ENCODE measurements around the gene SLC6A17.
A peak's percentile ranks its signal among the peaks of the same experiment; 100 is the strongest.

Gene SLC6A17

DNA sequence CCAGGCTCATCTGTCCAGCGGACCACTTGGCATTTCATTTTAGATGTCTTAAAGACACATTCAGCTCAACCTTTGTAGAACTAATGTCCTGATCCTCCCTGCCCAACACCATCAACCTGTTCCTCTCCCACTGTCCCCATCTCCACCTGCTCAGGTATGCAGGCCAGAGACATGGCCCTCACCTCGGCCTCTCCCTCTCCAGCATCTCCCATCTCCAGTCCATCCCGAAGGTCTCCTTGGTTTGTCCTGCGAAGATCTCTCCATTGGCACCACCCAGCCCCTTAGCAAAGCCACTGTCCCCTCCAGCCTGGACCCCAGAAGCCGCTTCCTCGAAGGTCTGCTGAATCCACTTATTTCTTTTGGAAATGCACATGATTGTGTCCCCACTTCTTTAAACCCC, 38.9 kb downstream of the SLC6A17 start:
- H3K4me1 ChIP-seq (ENCODE audit: control insufficient read depth, insufficient read depth, low read length) = peaks cover 30% of the 10 kb centered on the region
- no peaks in the 10 kb centered on the region for H3K27me3 ChIP-seq (ENCODE audit: control insufficient read depth in 1 of 2, insufficient read depth in 2 of 2, low read length in 2 of 2)
- no peak overlapping the region for H3K9ac ChIP-seq (ENCODE audit: low read length in 2 of 2)
- peak overlapping the region; percentile 6 for H3K27ac ChIP-seq (ENCODE audit: low read length)
- H3K9me3 ChIP-seq (ENCODE audit: control insufficient read depth in 2 of 2, low read length in 2 of 2) = no peaks in the 10 kb centered on the region
- H3K36me3 ChIP-seq (ENCODE audit: control insufficient read depth in 2 of 2, insufficient read depth in 2 of 2, low read length in 2 of 2) = no peaks in the 10 kb centered on the region
- H3K4me3 ChIP-seq (ENCODE audit: low read length in 2 of 2) = no peak overlapping the region

DNA sequence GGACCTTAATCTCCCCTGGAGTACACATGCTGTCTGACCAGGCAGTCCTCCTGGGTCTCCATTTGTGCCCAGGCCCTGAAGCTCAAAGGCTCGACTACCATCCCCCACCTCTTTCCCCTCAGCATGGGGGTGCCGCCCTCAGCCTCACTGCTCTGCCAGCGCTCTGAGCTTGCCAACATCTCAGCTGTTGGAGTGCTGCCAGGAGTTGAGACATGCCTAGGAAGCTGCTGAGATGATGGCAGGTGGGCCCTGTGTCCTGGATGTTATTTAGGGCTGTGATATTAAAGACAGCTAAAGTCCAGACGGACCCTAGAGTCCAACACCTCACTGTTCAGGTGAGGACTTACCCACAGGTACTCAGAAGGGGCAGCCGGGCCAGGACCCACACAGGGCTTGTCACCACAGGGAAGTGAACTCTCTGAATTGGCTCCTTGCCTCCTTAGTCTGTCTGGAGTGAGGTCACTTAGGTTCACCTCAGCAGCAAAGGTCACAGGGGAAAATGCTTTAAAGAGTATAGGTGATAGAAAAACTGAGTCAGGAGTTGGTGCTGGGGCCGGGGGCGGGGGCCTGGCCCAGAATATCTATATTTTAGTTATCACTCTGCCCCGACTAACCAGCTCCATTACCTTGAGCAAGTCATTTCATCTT, 40.1 kb downstream of the SLC6A17 start:
- H3K9me3 ChIP-seq (ENCODE audit: control insufficient read depth in 2 of 2, low read length in 2 of 2) = no peaks in the 10 kb centered on the region
- H3K4me1 ChIP-seq (ENCODE audit: control insufficient read depth, insufficient read depth, low read length) = peaks cover 30% of the 10 kb centered on the region
- no peak overlapping the region for H3K27ac ChIP-seq (ENCODE audit: low read length)
- H3K9ac ChIP-seq (ENCODE audit: low read length in 2 of 2) = no peak overlapping the region
- no peak overlapping the region for H3K4me3 ChIP-seq (ENCODE audit: low read length in 2 of 2)
- no peaks in the 10 kb centered on the region for H3K27me3 ChIP-seq (ENCODE audit: control insufficient read depth in 1 of 2, insufficient read depth in 2 of 2, low read length in 2 of 2)
- H3K36me3 ChIP-seq (ENCODE audit: control insufficient read depth in 2 of 2, insufficient read depth in 2 of 2, low read length in 2 of 2) = no peaks in the 10 kb centered on the region

DNA sequence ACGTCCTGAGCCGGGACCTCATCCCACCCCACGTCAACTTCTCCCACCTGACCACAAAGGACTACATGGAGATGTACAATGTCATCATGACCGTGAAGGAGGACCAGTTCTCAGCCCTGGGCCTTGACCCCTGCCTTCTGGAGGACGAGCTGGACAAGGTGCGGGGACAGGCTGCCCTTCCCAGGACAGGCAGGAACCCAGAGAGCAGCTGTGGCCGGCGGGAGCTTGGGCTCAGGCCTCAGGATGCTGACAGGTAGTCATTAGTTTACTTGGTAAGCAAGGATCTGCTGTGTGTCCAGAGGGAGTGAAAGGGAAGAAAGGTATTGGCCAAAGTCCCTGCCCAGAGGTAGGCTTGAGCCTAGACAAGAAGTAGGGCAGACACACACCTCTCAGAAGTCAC, 42.2 kb downstream of the SLC6A17 start:
- Histone ChIP-seq H3K9me3 (ENCODE audit: control insufficient read depth in 2 of 2, low read length in 2 of 2) (no peaks in the 10 kb centered on the region), H3K27me3 (ENCODE audit: control insufficient read depth in 1 of 2, insufficient read depth in 2 of 2, low read length in 2 of 2) (no peaks in the 10 kb centered on the region), H3K9ac (ENCODE audit: low read length in 2 of 2) (no peak overlapping the region), H3K4me3 (ENCODE audit: low read length in 2 of 2) (no peak overlapping the region), H3K36me3 (ENCODE audit: control insufficient read depth in 2 of 2, insufficient read depth in 2 of 2, low read length in 2 of 2) (no peaks in the 10 kb centered on the region), H3K27ac (ENCODE audit: low read length) (no peak overlapping the region), H3K4me1 (ENCODE audit: control insufficient read depth, insufficient read depth, low read length) (peaks cover 23% of the 10 kb centered on the region)

DNA sequence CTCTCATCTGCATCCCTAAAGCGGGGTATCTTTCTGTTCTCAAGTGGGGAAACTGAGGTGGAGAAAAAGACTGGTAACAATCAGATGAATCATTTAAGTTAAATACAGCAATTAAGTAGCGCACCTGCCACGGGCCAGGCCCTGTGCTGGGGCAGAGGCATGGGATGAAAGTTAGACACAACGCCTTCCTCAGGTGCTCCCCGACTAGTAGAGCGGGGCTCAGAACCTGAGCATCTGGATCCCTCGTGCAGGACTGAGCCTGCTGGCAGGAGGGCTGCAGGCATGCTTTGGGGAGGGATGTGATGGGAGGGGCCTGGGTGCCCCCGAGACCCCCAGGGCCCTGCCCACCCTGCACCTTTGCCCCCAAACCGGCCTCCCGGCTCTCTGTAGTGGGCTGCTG, 44.9 kb downstream of the SLC6A17 start:
- Histone ChIP-seq H3K36me3 (ENCODE audit: control insufficient read depth in 2 of 2, insufficient read depth in 2 of 2, low read length in 2 of 2) (no peaks in the 10 kb centered on the region), H3K4me1 (ENCODE audit: control insufficient read depth, insufficient read depth, low read length) (peaks cover 4% of the 10 kb centered on the region), H3K27me3 (ENCODE audit: control insufficient read depth in 1 of 2, insufficient read depth in 2 of 2, low read length in 2 of 2) (no peaks in the 10 kb centered on the region), H3K9me3 (ENCODE audit: control insufficient read depth in 2 of 2, low read length in 2 of 2) (no peaks in the 10 kb centered on the region), H3K27ac (ENCODE audit: low read length) (no peak overlapping the region), H3K9ac (ENCODE audit: low read length in 2 of 2) (no peak overlapping the region), H3K4me3 (ENCODE audit: low read length in 2 of 2) (no peak overlapping the region)

DNA sequence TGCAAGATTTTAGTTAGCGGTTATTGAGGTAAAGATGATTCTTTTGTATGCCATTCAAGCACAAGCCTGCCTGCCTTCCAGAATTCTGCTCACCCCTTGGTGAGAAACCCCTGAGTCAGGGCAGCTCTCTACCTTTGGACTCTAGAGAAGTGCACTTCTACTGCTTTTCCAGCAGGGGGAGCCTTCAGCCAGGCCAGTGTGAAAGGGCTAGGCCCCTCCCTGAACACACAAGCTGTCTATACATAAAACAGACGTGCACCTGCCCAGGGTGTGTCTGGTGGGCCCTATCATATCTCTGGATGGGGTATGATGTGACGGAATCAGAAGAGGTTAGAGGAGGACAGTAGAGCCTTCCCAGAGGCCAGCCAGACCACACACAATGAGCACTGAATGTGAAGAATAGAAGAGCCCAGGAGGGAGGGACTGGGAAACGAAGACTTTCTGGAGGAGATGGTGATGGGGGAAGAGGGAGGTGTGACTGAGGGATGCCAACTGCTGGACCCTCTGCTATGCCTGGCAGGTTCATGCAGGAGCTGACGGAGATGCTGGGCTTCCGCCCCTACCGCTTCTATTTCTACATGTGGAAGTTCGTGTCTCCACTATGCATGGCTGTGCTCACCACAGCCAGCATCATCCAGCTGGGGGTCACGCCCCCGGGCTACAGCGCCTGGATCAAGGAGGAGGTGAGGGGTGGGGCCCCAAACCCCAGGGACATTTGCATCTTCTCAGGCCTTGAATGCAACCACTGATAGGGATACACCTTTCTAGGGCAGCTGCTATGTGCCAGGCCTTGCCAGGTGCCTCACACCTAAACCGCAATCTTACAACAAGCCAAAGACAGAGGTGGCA, 46.8 kb downstream of the SLC6A17 start:
- no peaks in the 10 kb centered on the region for H3K36me3 ChIP-seq (ENCODE audit: control insufficient read depth in 2 of 2, insufficient read depth in 2 of 2, low read length in 2 of 2)
- H3K9ac ChIP-seq (ENCODE audit: low read length in 2 of 2) = no peak overlapping the region
- H3K4me1 ChIP-seq (ENCODE audit: control insufficient read depth, insufficient read depth, low read length) = no peaks in the 10 kb centered on the region
- H3K4me3 ChIP-seq (ENCODE audit: low read length in 2 of 2) = no peak overlapping the region
- no peaks in the 10 kb centered on the region for H3K9me3 ChIP-seq (ENCODE audit: control insufficient read depth in 2 of 2, low read length in 2 of 2)
- H3K27ac ChIP-seq (ENCODE audit: low read length) = no peak overlapping the region
- H3K27me3 ChIP-seq (ENCODE audit: control insufficient read depth in 1 of 2, insufficient read depth in 2 of 2, low read length in 2 of 2) = no peaks in the 10 kb centered on the region

DNA sequence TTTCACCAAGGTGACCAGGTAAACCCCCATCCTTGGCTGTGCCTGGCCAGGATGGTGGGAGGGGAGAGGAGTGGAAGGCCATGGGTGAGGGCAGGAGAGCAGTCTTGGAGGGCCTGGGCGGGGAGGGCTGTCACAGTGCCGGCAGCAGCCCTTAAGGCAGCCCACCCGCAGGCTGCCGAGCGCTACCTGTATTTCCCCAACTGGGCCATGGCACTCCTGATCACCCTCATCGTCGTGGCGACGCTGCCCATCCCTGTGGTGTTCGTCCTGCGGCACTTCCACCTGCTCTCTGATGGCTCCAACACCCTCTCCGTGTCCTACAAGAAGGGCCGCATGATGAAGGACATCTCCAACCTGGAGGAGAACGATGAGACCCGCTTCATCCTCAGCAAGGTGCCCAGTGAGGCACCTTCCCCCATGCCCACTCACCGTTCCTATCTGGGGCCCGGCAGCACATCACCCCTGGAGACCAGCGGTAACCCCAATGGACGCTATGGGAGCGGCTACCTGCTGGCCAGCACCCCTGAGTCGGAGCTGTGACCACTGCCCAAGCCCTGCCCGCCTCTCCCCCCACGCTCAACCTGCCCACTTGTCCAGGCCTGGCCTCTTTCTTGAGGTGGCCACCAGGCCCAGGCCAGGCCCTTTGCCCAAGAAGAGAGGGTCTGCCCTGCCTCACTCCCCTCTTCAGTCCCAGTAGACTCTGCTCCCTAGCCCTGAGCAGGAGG, 47.8 kb downstream of the SLC6A17 start:
- Histone ChIP-seq H3K9ac (ENCODE audit: low read length in 2 of 2) (no peak overlapping the region), H3K4me1 (ENCODE audit: control insufficient read depth, insufficient read depth, low read length) (no peaks in the 10 kb centered on the region), H3K27ac (ENCODE audit: low read length) (no peak overlapping the region), H3K4me3 (ENCODE audit: low read length in 2 of 2) (no peak overlapping the region), H3K36me3 (ENCODE audit: control insufficient read depth in 2 of 2, insufficient read depth in 2 of 2, low read length in 2 of 2) (no peaks in the 10 kb centered on the region), H3K9me3 (ENCODE audit: control insufficient read depth in 2 of 2, low read length in 2 of 2) (no peaks in the 10 kb centered on the region), H3K27me3 (ENCODE audit: control insufficient read depth in 1 of 2, insufficient read depth in 2 of 2, low read length in 2 of 2) (no peaks in the 10 kb centered on the region)

DNA sequence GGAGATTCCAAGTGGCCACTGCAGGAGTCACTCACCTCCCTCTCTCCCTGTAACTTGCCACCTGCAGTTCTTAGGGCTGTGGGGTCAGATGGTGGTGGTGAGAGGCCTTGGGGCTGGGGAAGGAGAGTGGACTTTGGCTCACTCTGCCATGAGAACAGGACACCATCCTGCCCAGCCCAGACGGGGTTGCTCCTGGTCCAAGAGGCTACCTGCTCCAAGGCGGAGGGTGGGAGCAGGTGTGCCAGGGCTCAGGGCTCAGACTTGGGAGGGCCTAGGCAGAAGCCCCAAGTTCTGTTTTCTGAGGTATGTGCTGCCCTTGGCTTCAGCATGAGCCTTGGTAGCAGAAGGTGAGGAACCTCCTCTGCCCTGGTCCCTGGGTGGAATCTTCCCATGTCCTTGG, 48.5 kb downstream of the SLC6A17 start:
- H3K27ac ChIP-seq (ENCODE audit: low read length) = no peak overlapping the region

DNA sequence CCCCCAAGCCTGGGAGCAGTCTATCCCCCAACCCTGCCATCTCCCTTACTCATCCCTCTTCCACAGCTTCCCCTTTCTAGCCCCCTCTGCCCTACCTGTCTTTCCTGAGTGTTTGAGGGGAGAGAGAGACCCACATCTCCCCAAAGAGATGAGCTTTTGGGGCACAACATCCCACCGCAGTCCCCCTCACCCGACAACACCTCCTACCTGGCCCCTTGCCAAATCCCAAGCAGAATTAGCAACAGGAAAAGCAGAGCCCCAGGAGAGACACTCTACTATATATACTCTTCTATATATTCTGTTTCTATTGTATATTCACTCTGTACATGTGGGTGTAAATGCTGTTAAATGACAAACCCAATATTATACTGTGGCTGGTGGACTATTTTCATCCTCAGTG, 49.9 kb downstream of the SLC6A17 start:
- Histone ChIP-seq H3K9ac (ENCODE audit: low read length in 2 of 2) (no peak overlapping the region), H3K36me3 (ENCODE audit: control insufficient read depth in 2 of 2, insufficient read depth in 2 of 2, low read length in 2 of 2) (no peaks in the 10 kb centered on the region), H3K9me3 (ENCODE audit: control insufficient read depth in 2 of 2, low read length in 2 of 2) (no peaks in the 10 kb centered on the region), H3K4me1 (ENCODE audit: control insufficient read depth, insufficient read depth, low read length) (no peaks in the 10 kb centered on the region), H3K27ac (ENCODE audit: low read length) (no peak overlapping the region), H3K27me3 (ENCODE audit: control insufficient read depth in 1 of 2, insufficient read depth in 2 of 2, low read length in 2 of 2) (no peaks in the 10 kb centered on the region), H3K4me3 (ENCODE audit: low read length in 2 of 2) (no peak overlapping the region)

More for the DNA sequence above, 48.5 kb downstream of the SLC6A17 start:
- Histone ChIP-seq H3K36me3 (ENCODE audit: control insufficient read depth in 2 of 2, insufficient read depth in 2 of 2, low read length in 2 of 2) (no peaks in the 10 kb centered on the region), H3K9ac (ENCODE audit: low read length in 2 of 2) (no peak overlapping the region), H3K4me3 (ENCODE audit: low read length in 2 of 2) (no peak overlapping the region), H3K4me1 (ENCODE audit: control insufficient read depth, insufficient read depth, low read length) (no peaks in the 10 kb centered on the region), H3K27me3 (ENCODE audit: control insufficient read depth in 1 of 2, insufficient read depth in 2 of 2, low read length in 2 of 2) (no peaks in the 10 kb centered on the region), H3K9me3 (ENCODE audit: control insufficient read depth in 2 of 2, low read length in 2 of 2) (no peaks in the 10 kb centered on the region)

DNA sequence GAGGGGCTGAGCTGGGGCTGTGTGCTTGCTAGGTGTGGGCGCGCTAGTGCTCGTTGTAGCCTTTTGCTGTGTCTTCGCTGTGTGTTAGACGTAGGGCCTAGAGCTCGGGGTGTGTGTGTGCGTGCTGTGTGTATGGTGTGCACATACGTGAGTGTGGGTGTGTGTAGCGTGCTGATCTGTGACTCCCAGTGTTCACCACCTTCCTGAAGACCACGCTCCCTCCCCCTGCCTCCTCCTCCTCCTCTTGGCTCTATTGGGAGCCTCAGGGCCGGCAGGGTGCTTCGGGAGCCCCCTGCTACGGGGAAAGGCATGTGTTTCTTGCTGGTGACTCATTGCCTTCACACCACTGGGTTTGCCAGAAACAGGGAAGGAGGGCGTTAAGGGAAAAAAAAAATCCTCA, 50.4 kb downstream of the SLC6A17 start:
- H3K4me1 ChIP-seq (ENCODE audit: control insufficient read depth, insufficient read depth, low read length) = no peaks in the 10 kb centered on the region
- H3K9me3 ChIP-seq (ENCODE audit: control insufficient read depth in 2 of 2, low read length in 2 of 2) = no peaks in the 10 kb centered on the region
- H3K4me3 ChIP-seq (ENCODE audit: low read length in 2 of 2) = no peak overlapping the region
- H3K9ac ChIP-seq (ENCODE audit: low read length in 2 of 2) = no peak overlapping the region
- no peaks in the 10 kb centered on the region for H3K36me3 ChIP-seq (ENCODE audit: control insufficient read depth in 2 of 2, insufficient read depth in 2 of 2, low read length in 2 of 2)
- H3K27ac ChIP-seq (ENCODE audit: low read length) = no peak overlapping the region
- no peaks in the 10 kb centered on the region for H3K27me3 ChIP-seq (ENCODE audit: control insufficient read depth in 1 of 2, insufficient read depth in 2 of 2, low read length in 2 of 2)

DNA sequence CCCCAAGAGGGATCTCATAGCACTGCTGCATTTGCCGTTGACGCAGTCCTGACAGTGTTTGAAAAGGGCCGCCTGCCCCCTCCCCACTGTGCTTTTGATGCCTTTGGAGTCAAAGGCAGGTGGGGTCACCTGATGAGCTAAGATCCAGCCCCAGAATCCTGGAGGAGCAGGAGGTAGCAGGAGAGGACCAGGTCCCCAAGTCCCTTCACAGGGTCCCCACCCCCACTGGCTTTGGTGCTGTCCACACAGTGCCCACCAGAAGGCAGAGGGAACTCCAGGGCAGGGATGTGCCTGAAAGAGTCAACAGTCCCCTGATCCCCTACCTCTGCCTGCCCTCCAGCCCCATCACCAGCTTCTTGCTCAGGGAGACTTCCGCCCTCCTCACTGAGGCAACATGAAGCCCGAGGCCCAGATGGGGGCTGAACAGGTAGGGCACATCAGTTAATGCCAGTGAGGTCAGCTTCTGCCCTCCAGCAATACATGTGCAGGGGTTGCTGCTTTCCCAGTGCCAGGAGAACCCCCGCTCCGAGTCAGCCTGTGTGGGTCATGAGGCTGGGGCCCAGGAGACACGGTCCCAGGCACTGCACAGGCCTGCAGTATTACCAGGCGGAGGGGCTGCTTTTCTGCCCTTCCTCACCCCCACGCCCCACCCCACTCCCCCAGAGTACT, 51.0 kb downstream of the SLC6A17 start:
- Histone ChIP-seq H3K4me3 (ENCODE audit: low read length in 2 of 2) (no peak overlapping the region), H3K36me3 (ENCODE audit: control insufficient read depth in 2 of 2, insufficient read depth in 2 of 2, low read length in 2 of 2) (no peaks in the 10 kb centered on the region), H3K4me1 (ENCODE audit: control insufficient read depth, insufficient read depth, low read length) (no peaks in the 10 kb centered on the region), H3K9ac (ENCODE audit: low read length in 2 of 2) (no peak overlapping the region), H3K27me3 (ENCODE audit: control insufficient read depth in 1 of 2, insufficient read depth in 2 of 2, low read length in 2 of 2) (no peaks in the 10 kb centered on the region), H3K9me3 (ENCODE audit: control insufficient read depth in 2 of 2, low read length in 2 of 2) (no peaks in the 10 kb centered on the region), H3K27ac (ENCODE audit: low read length) (no peak overlapping the region)
